Large intestine (tissue), 3 donors: Measurements from ENCODE around the gene POLR3H. TPM values are rescaled to one million over a fixed set of nuclear protein-coding genes. Genes with fewer than 3 reads are reported as not detected.

Experiments used
- DNase-seq, 2 donors: peaks; one replicate each; pipeline versions ENCODE4 v3.0.0 to v3.0.0-alpha.2; 2013
- H3K27ac ChIP-seq: one replicate; pipeline ENCODE4 v1.5.1; 2013; ENCODE audit warnings: low read length
- H3K27me3 ChIP-seq: 2 replicates; pipeline ENCODE4 v1.6.1; 2013; ENCODE audit warnings: low read length; ENCODE audit not compliant: control insufficient read depth, insufficient read depth
- H3K36me3 ChIP-seq: 2 replicates; pipeline ENCODE4 v1.6.1; 2013; ENCODE audit warnings: low read length; ENCODE audit not compliant: control insufficient read depth, insufficient read depth
- H3K4me1 ChIP-seq: one replicate; pipeline ENCODE4 v1.6.1; 2013; ENCODE audit warnings: low read length; ENCODE audit not compliant: control insufficient read depth, insufficient read depth
- H3K4me3 ChIP-seq: one replicate; pipeline ENCODE4 v1.5.1; 2013; ENCODE audit warnings: low read length
- H3K9me3 ChIP-seq: one replicate; pipeline ENCODE4 v1.6.1; 2013; ENCODE audit warnings: mild to moderate bottlenecking, low read depth, low read length, moderate library complexity; ENCODE audit not compliant: control insufficient read depth
- WGBS: methylation state at CpG from one replicate; pipeline ENCODE4 v1.1.5; 2013; ENCODE audit warnings: low lambda C conversion rate; ENCODE audit not compliant: insufficient coverage; 5-methylcytosine and 5-hydroxymethylcytosine counted together
- polyA plus RNA-seq: library from polyadenylated mRNA; unstranded; fragments of 120-200 nt; gene quantifications from one replicate; pipeline ENCODE4 v1.2.1, GENCODE V29; 2013

The POLR3H gene
- polyA plus RNA-seq, 1 donor: 12.4 TPM

DNA sequence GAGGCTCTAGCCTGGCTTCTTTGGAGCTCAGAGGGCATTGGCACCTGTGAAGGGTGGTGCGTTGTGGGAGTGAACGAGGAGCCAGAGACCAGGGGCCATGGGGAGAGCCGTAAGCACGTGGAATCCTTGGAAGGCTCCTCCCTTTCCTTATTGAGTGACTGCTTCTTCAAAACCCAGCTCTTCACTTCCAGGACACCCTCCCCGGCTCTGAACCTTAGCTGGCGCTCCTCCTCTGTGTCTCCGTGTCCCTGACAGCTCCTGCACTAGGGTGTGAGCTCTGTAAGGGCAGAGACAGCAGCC lies 26.3 kb downstream of the POLR3H start:
- H3K27me3 ChIP-seq: no peaks in the 10 kb centered on the region
- no peak overlapping the region for H3K27ac ChIP-seq
- no peak for DNase-seq
- no peak overlapping the region for H3K4me3 ChIP-seq
- no CpG with 5 or more reads among the region's 7 CpGs for WGBS
- peaks cover 84% of the 10 kb centered on the region for H3K36me3 ChIP-seq
- H3K9me3 ChIP-seq: no peaks in the 10 kb centered on the region
- peaks cover 11% of the 10 kb centered on the region for H3K4me1 ChIP-seq

DNA sequence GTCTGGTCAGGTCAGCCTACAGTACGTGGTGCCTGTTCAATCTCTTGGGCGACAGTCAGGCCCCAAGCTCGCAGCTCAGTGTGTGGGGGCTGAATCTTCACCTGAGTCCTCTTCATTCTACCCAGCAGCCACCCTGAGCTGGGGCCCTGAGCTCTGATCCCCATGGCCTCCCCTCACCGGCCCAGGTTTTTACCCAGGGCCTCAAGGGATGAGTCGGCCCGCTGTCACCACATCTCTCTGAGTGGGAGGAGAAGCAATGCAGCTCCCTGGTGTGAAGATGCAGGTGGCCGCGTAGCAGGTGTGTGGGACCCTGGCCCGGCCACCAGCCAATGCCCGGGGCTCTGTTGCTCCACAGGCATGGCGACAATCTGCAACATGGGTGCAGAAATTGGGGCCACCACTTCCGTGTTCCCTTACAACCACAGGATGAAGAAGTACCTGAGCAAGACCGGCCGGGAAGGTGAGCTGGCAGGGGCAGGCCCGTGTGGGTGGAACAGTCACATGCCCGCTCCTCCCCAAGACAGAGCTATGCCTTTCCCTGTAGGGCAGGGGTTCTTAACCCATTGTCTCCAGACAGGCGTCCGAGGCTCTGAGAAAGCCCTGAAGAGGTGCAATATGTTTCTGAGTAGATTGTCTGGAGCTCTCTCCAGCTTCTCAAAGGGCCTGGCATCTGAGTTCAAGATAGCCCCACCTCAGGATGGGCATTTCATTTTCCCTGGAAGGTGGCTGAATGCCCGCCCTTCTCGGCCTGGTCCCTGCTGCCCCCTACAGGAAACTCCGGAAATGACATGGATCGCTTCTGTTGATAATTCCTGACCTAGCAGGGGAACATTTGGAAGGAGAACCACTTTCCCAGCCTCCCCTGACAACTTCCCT lies 26.9 kb downstream of the POLR3H start:
- H3K4me3 ChIP-seq: no peak overlapping the region
- H3K4me1 ChIP-seq: peaks cover 14% of the 10 kb centered on the region
- H3K27me3 ChIP-seq: no peaks in the 10 kb centered on the region
- peak; percentile 44 to 51 for DNase-seq
- no CpG with 5 or more reads among the region's 22 CpGs for WGBS
- no peak overlapping the region for H3K27ac ChIP-seq
- no peaks in the 10 kb centered on the region for H3K9me3 ChIP-seq
- peaks cover 84% of the 10 kb centered on the region for H3K36me3 ChIP-seq

DNA sequence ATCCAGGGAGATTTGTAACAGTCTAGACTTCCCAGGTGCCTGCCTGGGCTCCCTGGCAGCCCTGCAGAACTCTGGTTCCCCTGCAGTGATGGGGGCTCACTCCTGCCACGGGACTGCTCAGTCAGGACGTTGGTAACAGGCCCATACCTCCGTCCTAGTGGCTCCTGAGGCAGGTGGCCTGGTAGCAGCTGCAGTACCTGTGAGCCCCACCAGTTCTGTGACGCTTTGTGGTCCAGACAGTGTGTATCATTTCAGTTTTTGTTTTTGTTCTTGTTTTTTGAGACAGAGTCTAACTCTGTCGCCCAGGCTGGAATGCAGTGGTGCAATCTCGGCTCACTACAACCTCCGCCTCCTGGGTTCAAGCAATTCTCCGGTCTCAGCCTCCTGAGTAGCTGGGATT lies 27.8 kb downstream of the POLR3H start:
- no peak for DNase-seq
- H3K36me3 ChIP-seq: peaks cover 90% of the 10 kb centered on the region
- no peaks in the 10 kb centered on the region for H3K27me3 ChIP-seq
- no CpG with 5 or more reads among the region's 8 CpGs for WGBS
- H3K9me3 ChIP-seq: no peaks in the 10 kb centered on the region
- H3K4me1 ChIP-seq: peaks cover 14% of the 10 kb centered on the region
- no peak overlapping the region for H3K4me3 ChIP-seq
- no peak overlapping the region for H3K27ac ChIP-seq

DNA sequence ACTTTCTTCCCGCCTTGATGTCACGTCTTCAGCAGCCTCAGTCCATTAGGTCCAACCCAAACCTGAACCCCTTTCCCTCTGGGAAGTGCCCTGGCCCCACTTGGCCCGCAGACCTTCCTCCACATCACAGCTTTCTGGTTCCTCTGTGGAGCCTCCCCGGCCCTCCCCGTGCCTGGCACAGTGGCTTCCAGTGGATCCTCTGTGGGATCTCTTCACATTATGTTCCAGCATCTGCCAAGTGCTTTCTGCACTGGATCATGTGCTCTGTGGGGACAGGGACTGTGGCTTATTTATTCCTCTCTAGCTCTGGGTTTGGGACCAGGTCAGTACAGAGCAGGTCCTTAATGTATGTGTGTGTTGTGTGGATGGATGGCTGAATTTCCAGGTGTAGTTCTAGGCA lies 30.9 kb downstream of the POLR3H start:
- WGBS: 80% methylated on average over 1 of the region's 5 CpGs
- H3K27ac ChIP-seq: peak overlapping the region; percentile 8
- no peaks in the 10 kb centered on the region for H3K27me3 ChIP-seq
- peaks cover 14% of the 10 kb centered on the region for H3K4me1 ChIP-seq
- H3K4me3 ChIP-seq: no peak overlapping the region
- H3K9me3 ChIP-seq: no peaks in the 10 kb centered on the region
- DNase-seq: no peak
- H3K36me3 ChIP-seq: peaks cover 94% of the 10 kb centered on the region

DNA sequence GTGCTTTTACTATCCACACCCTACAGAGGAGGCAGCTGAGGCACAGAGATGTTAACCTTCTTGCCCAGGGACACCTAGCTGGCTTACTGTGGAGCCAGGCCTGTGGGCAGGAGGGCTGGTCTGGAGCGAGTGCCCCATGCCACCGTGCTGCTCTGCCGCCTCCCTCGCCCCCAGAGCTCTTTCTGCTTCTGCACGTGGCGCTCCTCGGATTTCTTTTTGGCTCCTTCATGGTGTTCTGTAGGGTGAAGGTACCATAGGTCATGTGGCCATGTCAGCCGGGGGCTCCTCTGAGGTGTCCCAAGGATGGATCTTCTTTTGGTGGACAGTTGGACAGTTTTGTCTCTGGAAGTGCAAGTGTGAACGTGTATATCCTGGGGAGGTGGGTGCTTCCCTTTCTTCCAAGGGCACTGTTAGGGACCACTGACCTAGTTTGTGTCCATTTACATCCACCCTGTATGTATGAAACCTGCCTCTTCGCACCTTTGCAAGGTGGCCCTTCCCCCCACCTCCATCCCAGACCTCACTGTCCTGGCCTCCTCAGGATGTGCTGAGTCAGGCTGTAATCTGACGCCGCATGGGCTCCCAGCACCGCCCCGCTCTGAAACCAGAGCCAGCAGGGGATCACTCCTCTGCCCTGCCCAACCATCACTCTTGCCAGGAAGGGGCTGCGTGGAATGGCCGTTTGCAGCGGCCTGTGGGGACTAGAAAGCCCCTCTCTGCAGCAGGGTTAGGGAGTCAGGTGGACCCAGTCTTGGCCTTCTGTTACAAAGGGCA lies 31.7 kb downstream of the POLR3H start:
- H3K4me3 ChIP-seq: no peak overlapping the region
- peaks cover 95% of the 10 kb centered on the region for H3K36me3 ChIP-seq
- peaks cover 14% of the 10 kb centered on the region for H3K4me1 ChIP-seq
- WGBS: no CpG with 5 or more reads among the region's 17 CpGs
- no peaks in the 10 kb centered on the region for H3K9me3 ChIP-seq
- peak overlapping the region; percentile 8 for H3K27ac ChIP-seq
- no peak for DNase-seq
- no peaks in the 10 kb centered on the region for H3K27me3 ChIP-seq

DNA sequence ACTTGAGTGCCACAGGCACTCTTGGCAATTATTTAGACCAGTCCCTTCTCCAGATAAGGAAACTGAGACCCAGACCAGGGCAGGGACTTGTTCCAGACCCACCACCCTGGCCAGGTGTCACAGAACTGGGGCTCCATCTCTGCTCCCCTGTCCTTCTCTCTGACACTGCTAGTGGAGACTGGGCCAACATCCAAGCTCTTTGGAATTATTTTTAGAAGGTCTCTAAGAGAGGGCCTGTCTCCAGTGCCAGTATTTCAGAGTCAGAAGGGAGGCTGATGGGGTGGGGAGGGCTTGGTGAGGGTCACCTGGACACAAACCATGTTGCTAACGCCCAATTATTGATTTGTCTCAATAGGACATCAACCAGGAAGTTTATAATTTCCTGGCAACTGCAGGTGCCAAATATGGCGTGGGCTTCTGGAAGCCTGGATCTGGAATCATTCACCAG lies 32.7 kb downstream of the POLR3H start:
- WGBS: no CpG with 5 or more reads among the region's 2 CpGs
- H3K36me3 ChIP-seq: peaks cover 95% of the 10 kb centered on the region
- peaks cover 9% of the 10 kb centered on the region for H3K4me1 ChIP-seq
- no peaks in the 10 kb centered on the region for H3K27me3 ChIP-seq
- no peak for DNase-seq
- H3K9me3 ChIP-seq: no peaks in the 10 kb centered on the region
- no peak overlapping the region for H3K4me3 ChIP-seq
- no peak overlapping the region for H3K27ac ChIP-seq

DNA sequence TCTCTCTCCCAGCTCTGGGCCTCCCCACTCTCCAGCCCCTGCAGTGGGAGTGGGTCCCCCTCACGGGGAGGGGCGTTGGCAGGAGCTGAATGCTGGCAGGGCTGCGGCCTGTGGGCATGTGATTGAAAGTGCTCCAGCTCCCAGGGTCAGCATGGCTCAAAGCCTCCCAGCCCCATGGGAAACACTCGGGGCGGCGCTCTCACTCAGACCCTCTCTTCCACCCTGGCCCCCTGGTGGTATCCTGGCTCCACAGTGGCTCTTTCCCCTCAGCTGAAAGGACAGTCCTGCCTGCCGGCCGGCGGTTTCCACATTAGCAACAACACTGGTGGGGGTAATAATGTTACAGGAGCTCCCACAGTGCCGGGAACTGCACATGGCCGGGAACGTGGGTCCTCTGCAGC lies 35.5 kb downstream of the POLR3H start:
- Histone ChIP-seq H3K27me3 (no peaks in the 10 kb centered on the region), H3K9me3 (no peaks in the 10 kb centered on the region), H3K4me1 (peaks cover 9% of the 10 kb centered on the region), H3K27ac (no peak overlapping the region), H3K4me3 (no peak overlapping the region), H3K36me3 (peaks cover 87% of the 10 kb centered on the region)
- DNase-seq: no peak
- WGBS: no CpG with 5 or more reads among the region's 12 CpGs

DNA sequence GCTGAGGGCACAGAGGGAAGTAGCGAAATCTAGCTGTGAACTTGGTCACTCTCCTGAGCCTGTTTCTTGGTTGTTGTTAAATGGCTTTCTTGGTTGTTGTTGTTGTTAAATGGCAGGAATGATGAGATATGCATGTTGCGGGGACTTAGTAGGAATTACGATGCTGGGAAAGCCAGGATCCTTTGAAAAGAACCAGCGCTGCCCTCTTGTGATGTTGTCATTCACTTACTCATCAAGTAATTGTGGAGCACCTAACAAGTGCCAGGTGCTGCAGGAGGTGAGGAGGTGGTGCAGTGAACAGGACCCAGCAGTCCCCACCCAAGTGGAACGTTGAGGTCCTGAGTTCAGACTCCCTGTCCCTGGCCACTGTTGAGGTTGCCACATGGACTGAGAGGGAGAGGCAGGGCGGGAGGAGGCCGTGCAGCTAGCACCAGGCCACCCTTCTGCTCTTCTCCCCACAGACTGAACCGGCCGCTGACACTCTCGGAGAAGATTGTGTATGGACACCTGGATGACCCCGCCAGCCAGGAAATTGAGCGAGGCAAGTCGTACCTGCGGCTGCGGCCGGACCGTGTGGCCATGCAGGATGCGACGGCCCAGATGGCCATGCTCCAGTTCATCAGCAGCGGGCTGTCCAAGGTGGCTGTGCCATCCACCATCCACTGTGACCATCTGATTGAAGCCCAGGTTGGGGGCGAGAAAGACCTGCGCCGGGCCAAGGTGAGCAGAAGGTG lies 36.8 kb downstream of the POLR3H start:
- no peak overlapping the region for H3K27ac ChIP-seq
- no peaks in the 10 kb centered on the region for H3K27me3 ChIP-seq
- DNase-seq: no peak
- H3K9me3 ChIP-seq: no peaks in the 10 kb centered on the region
- 60% methylated on average over 2 of the region's 23 CpGs for WGBS
- no peaks in the 10 kb centered on the region for H3K4me1 ChIP-seq
- H3K36me3 ChIP-seq: peaks cover 79% of the 10 kb centered on the region
- H3K4me3 ChIP-seq: no peak overlapping the region

DNA sequence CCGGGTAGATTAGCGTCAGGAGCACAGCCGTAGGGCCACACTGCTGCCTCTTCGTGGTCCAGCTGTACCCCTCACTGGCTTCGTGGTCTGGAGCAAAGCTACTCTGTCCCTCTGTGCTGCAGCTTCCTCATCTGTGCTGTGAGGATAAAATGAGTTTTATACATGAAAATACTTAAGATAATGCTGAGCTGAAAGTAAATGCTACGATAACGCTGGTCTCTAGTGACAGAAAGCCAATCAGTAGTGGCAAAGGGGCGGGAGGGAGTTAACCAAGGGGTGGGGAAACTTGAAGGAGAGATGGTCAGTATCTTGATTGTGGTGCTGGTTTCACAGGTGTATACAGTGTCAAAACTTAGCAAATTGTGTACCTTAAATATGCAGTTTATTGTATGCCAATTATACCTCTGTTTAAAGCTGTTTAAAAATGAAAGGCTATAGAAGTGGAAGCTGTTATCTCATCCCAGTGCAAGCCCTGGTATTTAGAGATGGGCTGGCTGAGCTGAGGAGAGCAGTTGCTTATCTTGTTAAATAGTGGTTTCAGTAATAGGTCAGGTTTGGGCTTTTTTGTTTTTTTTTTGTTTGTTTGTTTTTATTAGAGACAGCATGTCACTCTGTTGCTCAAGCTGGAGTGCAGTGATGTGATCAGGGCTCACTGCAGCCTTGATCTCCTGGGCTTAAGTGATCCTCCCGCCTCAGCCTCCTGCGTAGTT lies 38.6 kb downstream of the POLR3H start:
- DNase-seq: no peak
- H3K27me3 ChIP-seq: no peaks in the 10 kb centered on the region
- peaks cover 77% of the 10 kb centered on the region for H3K36me3 ChIP-seq

DNA sequence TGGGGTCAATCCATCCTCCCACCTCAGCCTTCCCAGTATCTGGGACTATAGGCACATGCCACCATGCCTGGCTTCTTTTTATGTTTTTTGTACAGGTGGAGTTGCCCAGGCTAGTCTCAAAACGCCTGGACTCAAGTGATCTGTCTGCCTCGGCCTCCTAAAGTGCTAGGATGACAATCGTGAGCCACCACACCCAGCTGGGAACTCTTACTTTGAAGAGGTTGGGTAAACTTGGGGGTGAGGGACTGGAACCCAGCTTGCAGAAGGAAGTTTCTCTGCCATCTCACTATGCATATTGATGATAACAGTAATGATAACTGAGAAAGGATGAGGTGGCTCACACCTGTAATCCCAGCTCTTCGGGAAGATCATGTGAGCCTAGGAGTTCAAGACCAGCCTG lies 39.5 kb downstream of the POLR3H start:
- Histone ChIP-seq H3K4me3 (no peak overlapping the region), H3K4me1 (peaks cover 13% of the 10 kb centered on the region), H3K36me3 (peaks cover 74% of the 10 kb centered on the region), H3K9me3 (no peaks in the 10 kb centered on the region), H3K27ac (no peak overlapping the region), H3K27me3 (no peaks in the 10 kb centered on the region)
- DNase-seq: no peak
- WGBS: no CpG with 5 or more reads among the region's 4 CpGs

More for the DNA sequence above, 38.6 kb downstream of the POLR3H start:
- H3K4me3 ChIP-seq: no peak overlapping the region
- no peaks in the 10 kb centered on the region for H3K9me3 ChIP-seq
- H3K4me1 ChIP-seq: peaks cover 6% of the 10 kb centered on the region
- WGBS: no CpG with 5 or more reads among the region's 10 CpGs
- H3K27ac ChIP-seq: no peak overlapping the region
